Gastroesophageal sphincter (tissue), 3 donors: Measurements from ENCODE around the gene MEGF8.

Source experiments
- CTCF ChIP-seq, 4 experiments: fragments of 200-600 bp in 2 of 4; fragments of 450-650 bp in 2 of 4; sonication (generic) in 1 of 4; IDR thresholded peaks; one replicate each; pipeline ENCODE4 v1.5.1; 2017 to 2019; ENCODE audit warnings: antibody characterized with exemption in 4 of 4, mild to moderate bottlenecking in 2 of 4, moderate library complexity in 2 of 4
- POLR2AphosphoS5 ChIP-seq: sonication (generic); formaldehyde crosslinking; IDR thresholded peaks from one replicate; pipeline ENCODE4 v1.6.1; 2017; ENCODE audit warnings: antibody characterized with exemption

- TF ChIP-seq CTCF (IDR thresholded peaks at IDR 0.05) (no peak), POLR2AphosphoS5 (no peak)
Observed at GRCh38 chr19:42301646-42302203, 23.7 kb upstream of the MEGF8 start, which contains the start of gene PRR19.
